DOHH2 (cell line): ENCODE results near the gene KLLN.

ENCODE experiments used
- CTCF ChIP-seq: fragments of 200-600 bp; sonication (generic); IDR thresholded peaks from one replicate; pipeline ENCODE4 v1.5.1; 2014; ENCODE audit warnings: antibody characterized with exemption, mild to moderate bottlenecking, low read depth, low read length; ENCODE audit not compliant: poor library complexity, severe bottlenecking
- EZH2phosphoT487 ChIP-seq: fragments of 200-600 bp; sonication (generic); IDR thresholded peaks from 2 replicates; pipeline ENCODE4 v1.6.1; 2017; ENCODE audit warnings: borderline replicate concordance, mild to moderate bottlenecking, antibody characterized with exemption, low read length, moderate library complexity, mixed read lengths

- TF ChIP-seq CTCF (no peak), EZH2phosphoT487 (no peak)
These were observed 1.2 kb downstream of the KLLN start for GRCh38 chr10:87861953-87862678.
